ENCODE data around the gene DDX47.
A peak's percentile ranks its signal among the peaks of the same experiment; 100 is the strongest.
"Not testable (repeated sequence)": the region's sequence is repeated elsewhere in the genome, so short reads cannot be mapped to it uniquely, and the experiment has no call there.

Gene DDX47

GRCh38 chr12:12872934-12873275, 59.8 kb downstream of the DDX47 start:
- peak; percentile 20 for DNase-seq (ENCODE audit: low spot score)

GRCh38 chr12:12874029-12874428, 60.9 kb downstream of the DDX47 start:
- no peak for DNase-seq (ENCODE audit: low spot score)

- DNase-seq (ENCODE audit: low spot score) = not testable (repeated sequence)
Observed at GRCh38 chr12:12875301-12875700, 62.2 kb downstream of the DDX47 start.

- DNase-seq (ENCODE audit: low spot score) = no peak
Observed at GRCh38 chr12:12877153-12877768, 64.1 kb downstream of the DDX47 start.

GRCh38 chr12:12877781-12878455, 64.8 kb downstream of the DDX47 start:
- DNase-seq (ENCODE audit: low spot score) = no peak
